Stomach (tissue), 9 donors: Measurements from ENCODE around the gene PSMC5. TPM values are rescaled to one million over a fixed set of nuclear protein-coding genes. Genes with fewer than 3 reads are reported as not detected.
"Not testable (repeated sequence)": the region's sequence is repeated elsewhere in the genome, so short reads cannot be mapped to it uniquely, and the experiment has no call there.

Experiments used
- DNase-seq, 2 donors: peaks; one replicate each; pipeline versions ENCODE4 v3.0.0 to v3.0.0-alpha.2; 2013 to 2019
- H3K27ac ChIP-seq, 5 donors: fragments of 200-600 bp in 4 of 5; sonication (generic) in 4 of 5; one replicate each; pipeline ENCODE4 v1.5.1; 2013 to 2019; ENCODE audit warnings: mild to moderate bottlenecking in 1 of 5, moderate library complexity in 1 of 5
- H3K27me3 ChIP-seq, 3 donors: fragments of 200-600 bp; sonication (generic); one replicate each; pipeline ENCODE4 v1.5.1; 2017 to 2019; ENCODE audit warnings: mixed run types in 1 of 3
- H3K36me3 ChIP-seq, 4 donors: fragments of 200-600 bp; sonication (generic); 1 replicate in 3 of 4; 2 replicates in 1 of 4; pipeline ENCODE4 v1.5.1; 2016 to 2019
- H3K4me1 ChIP-seq, 4 donors: fragments of 200-600 bp; sonication (generic); one replicate each; pipeline ENCODE4 v1.5.1; 2016 to 2019
- H3K4me3 ChIP-seq, 4 donors: fragments of 200-600 bp; sonication (generic) in 3 of 4; one replicate each; pipeline ENCODE4 v1.5.1; 2016 to 2019; ENCODE audit warnings: mild to moderate bottlenecking in 1 of 4
- H3K9me3 ChIP-seq, 4 donors: fragments of 200-600 bp; sonication (generic); one replicate each; pipeline ENCODE4 v1.5.1; 2016 to 2019
- EP300 ChIP-seq: sonication (generic); formaldehyde crosslinking; IDR thresholded peaks from one replicate; pipeline ENCODE4 v1.6.1; 2017; ENCODE audit warnings: antibody characterized with exemption
- POLR2A ChIP-seq, 4 donors: fragments of 450-650 bp; IDR thresholded peaks; one replicate each; pipeline ENCODE4 v1.6.1; 2016; ENCODE audit warnings: antibody characterized with exemption in 4 of 4, control low read depth in 2 of 4, mild to moderate bottlenecking in 1 of 4, moderate library complexity in 1 of 4
- POLR2AphosphoS5 ChIP-seq, 3 donors: sonication (generic); formaldehyde crosslinking; IDR thresholded peaks; one replicate each; pipeline ENCODE4 v1.6.1; 2016; ENCODE audit warnings: antibody characterized with exemption in 3 of 3
- WGBS, 5 donors: extraction: QIAGEN DNeasy Blood & Tissue Kit in 3 of 5; methylation state at CpG; one replicate each; pipeline versions ENCODE4 v1.1.5 to v1.1.7; 2013 to 2018; 5-methylcytosine and 5-hydroxymethylcytosine counted together
- intact Hi-C: fragments of 100-400 bp; cut with DNase I; formaldehyde crosslinking; loops from one replicate; pipeline ENCODE4 v1.15.1; 2023; ENCODE audit warnings: low total_unique reads
- polyA plus RNA-seq, 3 donors: library from polyadenylated mRNA; stranded (reverse); fragments of 200-250 nt; gene quantifications; one replicate each; pipeline ENCODE4 v1.2.3, GENCODE V29; 2013
- total RNA-seq, 5 donors: library from RNA; depleted of rRNA; stranded (reverse); fragments of >200 nt; gene quantifications; one replicate each; pipeline versions ENCODE4 v1.1.0 to v1.2.3, GENCODE V29; 2014 to 2016
- TF ChIP-seq, protein P1 (sequence below), 7 experiments: fragments of 450-650 bp in 4 of 7; fragments of 200-600 bp in 3 of 7; sonication (generic) in 3 of 7; IDR thresholded peaks; one replicate each; pipeline ENCODE4 v1.5.1; 2016 to 2019; ENCODE audit warnings: antibody characterized with exemption in 7 of 7, control low read depth in 2 of 7, mild to moderate bottlenecking in 1 of 7
- donor health status: healthy with polysubstance abuse.
- donor health status: Bipolar disorder and iron deficiency.
- donor health status: healthy.

The PSMC5 gene
- total and polyA plus RNA-seq, 8 donors, result 19.2 to 211 (median 118) TPM

DNA sequence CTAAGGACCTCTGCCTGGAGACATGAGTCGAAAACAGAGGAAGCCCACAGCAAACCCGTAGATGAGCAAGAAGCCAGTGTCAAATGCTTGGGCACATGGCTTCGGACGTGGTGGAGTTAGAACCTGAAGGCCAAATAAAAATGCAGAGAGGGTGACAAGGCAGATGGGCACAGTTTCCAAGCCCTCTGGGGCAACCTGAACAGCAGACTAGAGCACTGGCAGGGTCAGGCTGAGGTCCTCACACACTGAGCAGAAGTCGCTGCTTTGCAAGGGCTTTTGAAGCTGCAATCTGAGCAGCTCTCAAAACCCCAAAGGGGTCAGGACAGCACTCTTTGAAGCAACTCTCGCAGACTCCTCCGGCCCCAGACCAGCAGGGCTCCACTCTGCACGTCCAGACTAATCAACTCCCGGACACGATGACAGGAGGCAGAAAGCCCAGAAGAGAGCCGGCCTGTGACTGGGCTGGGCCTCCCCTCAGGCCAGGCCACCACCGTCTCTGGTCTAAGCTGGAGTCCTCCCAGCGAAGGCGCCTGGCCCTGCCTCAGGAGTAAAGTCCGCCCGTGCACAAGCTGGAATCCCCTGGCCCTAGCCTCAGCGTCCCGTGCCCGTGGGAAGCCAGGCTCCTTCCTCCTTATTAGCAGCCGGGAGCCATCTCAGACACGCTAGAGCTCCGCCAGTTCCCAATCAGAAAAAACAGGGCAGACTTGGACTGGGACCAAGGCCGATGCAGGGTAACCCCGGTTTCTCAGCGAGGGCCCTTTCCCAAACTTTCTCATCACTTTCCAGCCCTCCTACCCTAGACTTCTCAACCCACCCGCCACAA is 14.3 kb downstream of the PSMC5 start:
- Histone ChIP-seq H3K9me3 (no peaks in the 10 kb centered on the region), H3K27me3 (no peaks in the 10 kb centered on the region), H3K36me3 (peaks cover 9 to 14% (median 12%) of the 10 kb centered on the region in 4 donors), H3K4me3 (peak overlapping the region; percentile 85 to 95 (median 94)), H3K4me1 (peaks cover 52 to 65% (median 57%) of the 10 kb centered on the region in 4 donors), H3K27ac (peak overlapping the region; percentile 89 to 97 (median 95))
- 2 to 4% (median 3%) methylated on average over 13 to 26 of the region's 26 CpGs for WGBS, 5 donors
- peak; percentile 60 to 73 for DNase-seq
- intact Hi-C loops, result no loop called here
- TF ChIP-seq, protein P1, sequence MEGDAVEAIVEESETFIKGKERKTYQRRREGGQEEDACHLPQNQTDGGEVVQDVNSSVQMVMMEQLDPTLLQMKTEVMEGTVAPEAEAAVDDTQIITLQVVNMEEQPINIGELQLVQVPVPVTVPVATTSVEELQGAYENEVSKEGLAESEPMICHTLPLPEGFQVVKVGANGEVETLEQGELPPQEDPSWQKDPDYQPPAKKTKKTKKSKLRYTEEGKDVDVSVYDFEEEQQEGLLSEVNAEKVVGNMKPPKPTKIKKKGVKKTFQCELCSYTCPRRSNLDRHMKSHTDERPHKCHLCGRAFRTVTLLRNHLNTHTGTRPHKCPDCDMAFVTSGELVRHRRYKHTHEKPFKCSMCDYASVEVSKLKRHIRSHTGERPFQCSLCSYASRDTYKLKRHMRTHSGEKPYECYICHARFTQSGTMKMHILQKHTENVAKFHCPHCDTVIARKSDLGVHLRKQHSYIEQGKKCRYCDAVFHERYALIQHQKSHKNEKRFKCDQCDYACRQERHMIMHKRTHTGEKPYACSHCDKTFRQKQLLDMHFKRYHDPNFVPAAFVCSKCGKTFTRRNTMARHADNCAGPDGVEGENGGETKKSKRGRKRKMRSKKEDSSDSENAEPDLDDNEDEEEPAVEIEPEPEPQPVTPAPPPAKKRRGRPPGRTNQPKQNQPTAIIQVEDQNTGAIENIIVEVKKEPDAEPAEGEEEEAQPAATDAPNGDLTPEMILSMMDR (IDR thresholded peaks at IDR 0.05), result no peak
- TF ChIP-seq POLR2A (IDR thresholded peaks at IDR 0.05) (no peak), EP300 (no peak), POLR2AphosphoS5 (IDR thresholded peaks at IDR 0.05) (no peak)

DNA sequence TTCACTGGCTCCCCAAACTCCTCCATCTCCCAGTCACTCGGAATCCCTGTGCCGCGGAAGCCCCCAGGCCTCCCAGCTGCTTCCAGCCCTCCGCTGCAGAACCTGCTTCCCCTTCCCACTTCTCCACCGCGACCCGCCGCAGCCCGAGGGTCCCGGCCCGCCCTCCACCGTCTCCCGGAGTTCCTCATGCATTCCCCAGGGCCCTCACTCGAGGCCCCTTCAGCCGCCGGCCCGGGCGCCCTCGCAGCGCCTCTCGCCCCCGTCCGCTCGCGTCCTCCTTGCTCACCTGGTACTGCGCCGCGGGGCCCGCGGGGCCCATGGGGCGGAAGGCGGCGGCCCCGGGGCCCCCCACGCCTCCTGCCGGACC is 14.9 kb downstream of the PSMC5 start:
- Histone ChIP-seq H3K4me3 (peak overlapping the region; percentile 85 to 95 (median 94)), H3K4me1 (peaks cover 50 to 59% (median 53%) of the 10 kb centered on the region in 4 donors), H3K27ac (peak overlapping the region; percentile 89 to 97 (median 95)), H3K36me3 (peaks cover 3 to 8% (median 6%) of the 10 kb centered on the region in 4 donors), H3K9me3 (no peaks in the 10 kb centered on the region), H3K27me3 (no peaks in the 10 kb centered on the region)
- 0 to 1% (median 1%) methylated on average over 19 to 36 of the region's 36 CpGs for WGBS, 5 donors
- TF ChIP-seq EP300, result no peak
- no peak for TF ChIP-seq POLR2AphosphoS5 (IDR thresholded peaks at IDR 0.05)
- TF ChIP-seq, protein P1 (IDR thresholded peaks at IDR 0.05), result no peak
- DNase-seq, result peak in 1 of 2 donors; percentile 33
- intact Hi-C loops, result no loop called here

DNA sequence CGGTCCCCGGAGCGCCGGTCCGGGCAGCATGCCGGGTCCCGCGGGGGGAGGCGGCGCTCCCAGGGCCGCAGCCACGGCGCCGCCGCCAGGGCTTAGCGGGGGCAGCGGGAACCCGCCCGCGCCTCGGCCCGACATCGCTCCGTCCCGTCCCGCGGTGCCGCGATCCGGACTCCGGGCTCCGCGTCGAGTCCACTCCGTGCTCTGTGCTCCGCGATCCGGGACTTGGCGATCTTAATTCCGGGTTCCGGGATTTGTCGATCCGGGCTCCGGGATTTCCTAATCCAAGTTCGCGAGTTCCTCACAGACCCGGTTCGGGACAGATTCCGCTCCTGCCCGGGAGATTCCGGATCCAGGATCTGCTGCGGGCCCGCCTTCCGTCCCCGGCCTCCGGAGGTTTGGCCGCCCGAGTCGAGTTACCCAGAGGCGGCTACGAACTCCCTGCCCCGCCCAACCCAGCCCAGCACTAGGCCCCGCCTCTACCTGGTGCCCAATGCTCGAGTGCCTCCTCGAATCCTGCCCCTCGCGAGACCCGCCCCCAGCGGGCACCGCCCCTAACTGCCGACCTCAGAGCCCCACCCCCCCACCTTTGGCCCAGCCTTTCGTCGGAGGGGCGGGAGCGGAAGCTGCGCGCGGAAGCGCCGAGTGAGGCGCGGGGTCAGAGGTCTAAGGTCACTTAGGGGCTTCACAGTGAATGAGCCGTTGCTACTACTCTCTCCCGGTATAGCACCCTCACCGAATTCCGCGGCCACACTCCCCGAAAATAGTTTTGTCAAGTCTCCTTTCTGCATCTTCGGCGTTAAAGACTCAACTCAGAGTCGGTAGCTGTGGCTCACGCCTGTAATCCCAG is 15.5 kb downstream of the PSMC5 start, which contains the start of gene SMARCD2:
Gene SMARCD2 (minus strand): TSS at position 146 of the 847 bp plus-strand sequence. CDS start 11 bp downstream, at position 135.
- Histone ChIP-seq H3K27ac (peak within 1 kb of the TSS; percentile 89 to 97 (median 95)), H3K9me3 (no peaks in the 10 kb centered on the region), H3K27me3 (no peaks in the 10 kb centered on the region), H3K4me3 (peak within 1 kb of the TSS; percentile 85 to 95 (median 94)), H3K36me3 (peaks cover 0 to 2% (median under 1%) of the 10 kb centered on the region in 4 donors), H3K4me1 (peaks cover 44 to 53% (median 47%) of the 10 kb centered on the region in 4 donors)
- WGBS, 5 donors, result 0 to 1% (median 0%) methylated on average over 11 to 92 of the region's 92 CpGs
- intact Hi-C loops, result no loop called here
- TF ChIP-seq POLR2AphosphoS5 (IDR thresholded peaks at IDR 0.05) (peak; percentile 46 to 81 (median 64)), EP300 (no peak), POLR2A (IDR thresholded peaks at IDR 0.05) (no peak)
- TF ChIP-seq, protein P1 (IDR thresholded peaks at IDR 0.05), result no peak
- peak; percentile 99 for DNase-seq

DNA sequence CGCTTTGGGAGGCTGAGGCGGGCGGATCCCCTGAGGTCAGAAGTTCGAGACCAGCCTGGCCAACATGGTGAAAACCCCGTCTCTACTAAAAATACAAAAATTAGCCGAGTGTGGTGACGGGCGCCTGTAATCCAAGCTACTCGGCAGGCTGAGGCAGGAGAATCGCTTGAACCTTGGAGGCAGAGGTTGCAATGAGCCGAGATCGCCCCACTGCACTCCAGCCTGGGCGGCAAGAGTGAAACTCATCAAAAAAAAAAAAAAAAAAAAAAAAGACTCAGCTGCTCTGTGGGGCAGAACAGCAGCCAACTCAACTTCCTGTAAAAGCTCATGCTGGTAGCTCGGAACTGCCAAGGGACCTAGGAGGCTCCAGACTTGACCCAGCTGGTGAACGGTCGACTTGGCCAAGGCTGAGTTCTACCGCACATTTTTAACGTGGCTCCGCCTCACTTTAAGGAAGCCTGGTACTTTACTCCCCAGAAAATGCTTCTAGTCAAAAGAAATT is 16.2 kb downstream of the PSMC5 start:
- H3K27me3 ChIP-seq, intact Hi-C loops, H3K9me3 ChIP-seq, H3K36me3 ChIP-seq: not testable (repeated sequence)
- Histone ChIP-seq H3K27ac (peak overlapping the region; percentile 89 to 97 (median 95)), H3K4me1 (peaks cover 39 to 49% (median 41%) of the 10 kb centered on the region in 4 donors), H3K4me3 (peak overlapping the region; percentile 85 to 95 (median 94))
- WGBS, 5 donors, result 4 to 6% (median 5%) methylated on average over 19 of the region's 19 CpGs
- peak; percentile 41 to 73 for DNase-seq
